Measurements from ENCODE around the gene OMP.

OMP gene

GRCh38 chr11:77068457-77069335, 33.9 kb upstream of the OMP start:
- DNase-seq = no peak

- no peak for DNase-seq
Observed at GRCh38 chr11:77069336-77069968, 33.2 kb upstream of the OMP start.

- DNase-seq = no peak
Observed at GRCh38 chr11:77069969-77070582, 32.6 kb upstream of the OMP start.

- DNase-seq = no peak
Observed at GRCh38 chr11:77071077-77071476, 31.6 kb upstream of the OMP start.

- no peak for DNase-seq
Observed at GRCh38 chr11:77071671-77072605, 30.7 kb upstream of the OMP start.

- no peak for DNase-seq
Observed at GRCh38 chr11:77072851-77073327, 29.8 kb upstream of the OMP start.

- peak in 33 of 58 donors; percentile 13 to 85 (median 36) for DNase-seq
Observed at GRCh38 chr11:77073328-77074001, 29.2 kb upstream of the OMP start.

- no peak for DNase-seq
Observed at GRCh38 chr11:77074205-77074604, 28.4 kb upstream of the OMP start.

GRCh38 chr11:77074626-77075221, 27.9 kb upstream of the OMP start:
- no peak for DNase-seq

- no peak for DNase-seq
Observed at GRCh38 chr11:77075425-77075905, 27.2 kb upstream of the OMP start.

- DNase-seq = no peak
Observed at GRCh38 chr11:77079666-77080065, 23.0 kb upstream of the OMP start.

- no peak for DNase-seq
Observed at GRCh38 chr11:77080643-77081210, 21.9 kb upstream of the OMP start.

- no peak for DNase-seq
Observed at GRCh38 chr11:77081381-77081851, 21.2 kb upstream of the OMP start.

- DNase-seq = no peak
Observed at GRCh38 chr11:77081976-77082836, 20.4 kb upstream of the OMP start.

GRCh38 chr11:77082838-77083565, 19.6 kb upstream of the OMP start:
- no peak for DNase-seq

- no peak for DNase-seq
Observed at GRCh38 chr11:77083566-77084245, 18.9 kb upstream of the OMP start.

- no peak for DNase-seq
Observed at GRCh38 chr11:77084581-77085191, 18.0 kb upstream of the OMP start.
